ENCODE results near the gene TEX11.
"Not testable (repeated sequence)": the region's sequence is repeated elsewhere in the genome, so short reads cannot be mapped to it uniquely, and the experiment has no call there.

TEX11 gene

DNA sequence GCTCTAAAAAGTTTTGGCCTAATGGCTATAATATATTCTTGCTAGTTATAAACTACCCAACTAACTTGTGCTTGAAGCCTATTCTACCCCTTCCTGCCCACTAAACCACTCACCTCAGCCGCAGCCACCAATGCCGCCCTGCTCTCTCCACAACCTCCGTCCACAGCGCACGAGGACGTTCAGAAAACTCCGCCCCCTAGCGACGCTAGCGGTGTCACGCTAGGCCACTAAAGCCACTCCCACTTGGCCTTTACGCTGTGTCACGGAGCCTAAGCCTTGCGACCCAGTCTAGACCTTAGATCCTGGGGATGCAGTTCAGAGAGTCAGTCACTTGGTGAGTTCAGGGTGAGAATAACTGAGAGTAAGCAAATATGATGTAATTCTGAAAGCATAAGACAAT is at the start of gene TEX11:
TSS of gene TEX11 (minus strand) at position 171 of the 400 bp plus-strand sequence. CDS start 922 bp downstream, outside the sequence.
- DNase-seq = no peak

DNA sequence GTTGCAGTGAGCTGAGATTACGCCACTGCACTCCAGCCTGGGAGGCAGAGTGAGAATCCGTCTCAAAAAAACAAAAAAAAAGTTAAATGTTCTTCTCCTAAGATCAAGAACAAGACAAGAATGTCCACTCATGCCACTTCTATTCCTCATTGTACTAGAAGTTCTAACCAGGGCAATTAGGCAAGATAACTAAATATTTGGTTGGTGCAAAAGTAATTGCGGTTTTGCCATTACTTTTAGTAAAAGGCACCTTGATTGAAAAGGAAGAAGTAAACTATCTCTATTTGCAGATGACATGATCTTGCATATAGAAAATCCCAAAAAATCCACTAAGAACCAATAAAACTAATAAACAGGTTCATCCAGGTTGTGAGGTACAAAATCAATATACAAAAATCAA is 46.4 kb upstream of the TEX11 start:
- no peak for DNase-seq

DNA sequence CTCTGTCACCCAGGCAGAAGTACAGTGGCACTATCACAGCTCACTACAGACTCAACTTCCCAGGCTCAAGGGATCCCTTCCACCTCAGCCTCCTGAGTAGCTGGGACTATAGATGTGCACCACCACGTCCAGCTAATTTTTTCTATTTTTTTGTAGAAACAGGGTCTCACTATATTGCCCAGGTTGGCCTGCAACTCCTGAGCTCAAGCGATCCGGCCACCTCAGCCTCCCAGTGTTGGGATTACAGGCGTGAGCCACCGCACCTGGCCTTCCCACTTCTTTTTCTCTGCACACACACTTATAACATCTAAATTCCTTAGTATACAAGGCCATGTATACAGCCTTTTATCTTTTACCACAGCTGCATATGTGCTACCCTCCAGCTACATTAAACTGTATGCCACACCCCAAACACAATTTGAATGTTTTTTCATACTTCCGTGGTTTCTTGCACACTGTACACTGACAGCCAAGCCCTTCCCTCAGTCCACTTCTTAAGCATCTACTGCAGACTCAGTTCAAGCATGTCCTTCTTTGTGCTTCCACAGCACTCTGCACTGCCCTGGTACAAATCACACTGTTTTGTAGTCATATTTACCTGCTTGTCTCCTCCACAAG is 15.9 kb upstream of the TEX11 start:
- no peak for DNase-seq

DNA sequence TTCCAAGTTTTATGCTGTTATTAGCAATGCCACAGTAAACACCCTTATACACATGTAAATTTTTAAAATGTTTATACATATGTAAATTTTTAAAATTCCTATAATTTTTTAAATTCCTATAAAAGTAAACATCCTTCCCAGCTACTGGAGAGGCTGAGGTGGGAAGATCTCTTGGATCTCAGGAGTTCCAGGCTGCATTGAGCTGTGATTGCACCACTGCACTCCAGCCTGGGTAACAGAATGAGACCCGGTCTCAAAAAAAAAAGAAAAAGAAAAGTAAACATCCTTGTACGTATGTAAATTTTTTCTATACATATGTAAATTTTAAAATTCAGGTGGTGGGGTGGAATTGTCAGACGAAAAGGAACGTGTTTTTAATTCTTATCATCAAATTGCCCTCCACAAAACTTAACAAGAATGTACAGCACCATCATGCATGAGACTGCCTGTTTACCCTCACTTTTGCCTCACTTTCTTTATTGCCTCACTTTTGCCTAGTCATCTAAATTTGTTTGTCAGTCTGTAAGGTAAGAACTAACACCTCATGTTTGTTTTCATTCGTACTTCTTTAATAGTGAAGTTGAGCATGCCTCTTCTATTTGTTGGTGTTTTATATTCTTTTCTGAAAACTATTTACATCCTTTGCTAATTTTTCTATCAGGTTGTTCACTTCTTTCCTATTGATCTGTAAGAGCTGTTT is 14.4 kb upstream of the TEX11 start:
- DNase-seq = no peak

DNA sequence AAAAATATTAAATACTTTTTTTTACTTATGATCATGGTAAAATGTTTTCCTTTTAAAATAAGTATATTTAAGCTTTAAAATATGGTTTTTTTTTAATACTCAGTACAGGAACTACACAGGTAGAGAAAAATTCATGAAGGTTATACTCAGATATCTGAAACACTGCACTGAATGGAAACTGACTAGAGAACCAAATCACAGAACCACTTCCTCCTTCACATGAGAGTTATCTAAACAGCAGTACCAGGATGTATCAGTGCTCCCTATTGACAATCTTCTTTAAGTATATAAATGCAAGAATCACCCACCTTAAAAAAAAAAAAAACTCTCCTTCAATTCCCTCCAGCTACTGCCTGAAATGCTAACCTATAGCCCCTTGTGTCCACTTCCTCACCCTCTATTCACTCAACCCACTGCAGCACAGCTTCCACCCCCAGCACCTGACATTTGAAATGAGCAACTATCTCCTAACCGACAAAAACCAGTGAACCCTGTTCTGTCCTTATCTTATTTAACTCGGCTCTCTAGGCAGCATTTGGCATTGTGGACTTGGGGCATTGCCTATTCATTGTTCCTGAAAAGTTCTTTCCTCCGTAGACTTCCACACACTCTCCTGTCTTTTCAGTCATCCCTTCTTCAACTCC is 13.3 kb upstream of the TEX11 start:
- DNase-seq = no peak

DNA sequence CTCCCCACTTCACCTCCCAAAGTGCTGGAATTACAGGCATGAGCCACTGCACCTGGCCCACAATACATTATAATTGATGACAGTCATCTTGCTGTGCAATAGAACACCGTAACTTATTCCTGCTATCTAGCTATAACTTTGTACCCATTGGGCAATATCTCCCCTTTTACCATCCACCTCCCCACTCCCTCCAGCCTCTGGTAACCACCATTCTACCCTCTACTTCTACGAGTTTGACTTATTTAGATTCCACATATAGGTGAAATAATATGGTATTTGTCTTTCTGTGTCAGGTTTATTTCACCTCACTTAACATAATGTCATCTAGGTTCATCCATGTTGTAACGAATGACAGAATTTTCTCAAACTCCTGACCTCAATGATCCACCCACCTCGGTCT is 8.2 kb upstream of the TEX11 start:
- DNase-seq = no peak

DNA sequence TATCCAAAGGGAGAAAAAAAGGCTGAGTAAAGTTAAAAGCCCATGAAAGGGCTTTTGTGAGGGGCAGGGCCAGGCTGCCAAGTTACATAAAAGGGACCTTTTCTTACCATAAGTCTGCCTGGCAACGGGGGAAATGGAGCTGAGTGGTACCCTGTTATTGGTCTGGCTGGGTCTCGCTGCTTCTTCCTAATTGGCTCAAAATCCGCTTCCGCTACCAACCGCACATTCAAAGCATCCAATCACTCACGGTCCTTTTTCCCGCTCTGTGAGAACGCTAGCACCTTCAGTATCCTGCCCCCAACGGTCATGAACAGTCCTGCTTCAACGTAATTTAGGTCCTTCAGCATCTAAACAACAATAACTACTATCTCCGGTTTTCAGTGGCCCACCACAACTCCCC is 611 bp downstream of the TEX11 start:
- no peak for DNase-seq

DNA sequence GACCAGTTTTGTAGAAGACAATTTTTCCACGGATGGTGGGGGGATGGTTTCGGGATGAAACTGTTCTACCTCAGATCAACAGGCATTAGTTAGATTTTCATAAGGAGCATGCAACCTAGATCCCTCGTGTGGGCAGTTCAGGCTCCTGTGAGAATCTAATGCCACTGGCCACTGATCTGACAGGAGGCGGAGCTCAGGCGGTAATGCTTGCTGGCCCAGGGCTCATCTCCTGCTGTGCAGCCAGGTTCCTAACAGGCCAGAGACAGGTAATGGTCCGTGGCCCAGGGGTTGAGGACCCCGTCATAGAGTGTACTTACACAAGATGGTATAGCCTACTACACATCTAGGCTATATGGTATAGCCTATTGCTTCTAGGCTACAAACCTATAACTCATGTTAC is 7.0 kb downstream of the TEX11 start:
- DNase-seq = no peak

DNA sequence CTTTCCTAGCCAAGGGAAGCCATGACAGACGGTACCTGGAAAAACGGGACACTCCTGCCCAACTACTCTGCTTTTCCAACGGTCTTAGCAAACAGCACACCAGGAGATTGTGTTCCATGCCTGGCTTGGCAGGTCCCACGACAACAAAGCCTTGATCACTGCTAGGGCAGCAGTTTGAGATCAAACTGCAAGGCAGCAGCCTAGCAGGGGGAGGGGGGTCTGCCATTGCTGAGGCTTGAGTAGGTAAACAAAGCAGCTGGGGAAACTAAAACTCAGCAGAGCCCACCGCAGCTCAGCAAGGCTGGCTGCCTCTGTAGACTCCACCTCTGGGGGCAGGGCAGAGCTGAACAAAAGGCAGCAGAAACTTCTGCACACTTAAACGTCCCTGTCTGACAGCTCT is 18.1 kb downstream of the TEX11 start:
- not testable (repeated sequence) for DNase-seq

DNA sequence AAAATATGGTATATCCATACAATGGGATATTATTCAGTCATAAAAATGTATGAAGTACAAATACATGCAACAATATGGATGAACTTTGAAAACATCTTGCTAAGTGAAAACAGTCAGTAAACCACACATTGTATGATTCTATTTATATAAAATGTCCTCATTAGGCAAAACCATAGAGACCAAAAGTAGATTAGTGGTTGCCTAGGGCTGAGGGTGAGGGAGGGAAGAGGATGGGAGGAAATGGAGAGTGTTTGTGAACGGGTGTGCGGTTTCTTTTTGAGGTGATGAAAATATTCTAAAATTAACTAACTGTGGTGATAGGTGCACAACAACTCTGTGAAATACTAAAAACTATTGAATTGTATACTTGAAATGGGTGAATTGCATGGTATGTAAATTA is 29.6 kb downstream of the TEX11 start:
- no peak for DNase-seq

DNA sequence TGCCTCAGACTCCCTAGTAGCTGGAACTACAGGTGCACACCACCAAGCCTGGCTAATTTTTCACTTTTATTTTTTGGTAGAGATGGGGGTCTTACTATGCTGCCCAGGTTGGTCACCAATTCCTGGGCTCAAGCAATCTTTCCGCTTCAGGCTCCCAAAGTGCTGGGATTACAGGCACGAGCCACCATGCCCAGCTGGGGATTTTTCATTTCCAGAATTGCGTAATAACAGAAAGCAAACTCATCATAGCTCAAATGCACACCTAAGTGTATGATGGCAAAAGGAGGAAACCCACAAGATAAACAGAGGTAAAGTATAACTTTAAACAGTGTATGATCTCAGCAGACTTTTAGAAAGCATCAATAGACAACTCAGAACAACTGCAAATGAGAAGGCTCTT is 56.2 kb downstream of the TEX11 start:
- DNase-seq = no peak

DNA sequence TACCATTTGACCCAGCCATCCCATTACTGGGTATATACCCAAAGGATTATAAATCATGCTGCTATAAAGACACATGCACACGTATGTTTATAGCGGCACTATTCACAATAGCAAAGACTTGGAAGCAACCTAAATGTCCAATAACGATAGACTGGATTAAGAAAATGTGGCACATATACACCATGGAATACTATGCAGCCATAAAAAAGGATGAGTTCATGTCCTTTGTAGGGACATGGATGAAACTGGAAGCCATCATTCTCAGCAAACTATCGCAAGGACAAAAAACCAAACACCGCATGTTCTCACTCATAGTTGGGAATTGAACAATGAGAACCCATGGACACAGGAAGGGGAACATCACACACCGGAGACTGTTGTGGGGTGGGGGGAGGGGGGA is 64.4 kb downstream of the TEX11 start:
- not testable (repeated sequence) for DNase-seq

DNA sequence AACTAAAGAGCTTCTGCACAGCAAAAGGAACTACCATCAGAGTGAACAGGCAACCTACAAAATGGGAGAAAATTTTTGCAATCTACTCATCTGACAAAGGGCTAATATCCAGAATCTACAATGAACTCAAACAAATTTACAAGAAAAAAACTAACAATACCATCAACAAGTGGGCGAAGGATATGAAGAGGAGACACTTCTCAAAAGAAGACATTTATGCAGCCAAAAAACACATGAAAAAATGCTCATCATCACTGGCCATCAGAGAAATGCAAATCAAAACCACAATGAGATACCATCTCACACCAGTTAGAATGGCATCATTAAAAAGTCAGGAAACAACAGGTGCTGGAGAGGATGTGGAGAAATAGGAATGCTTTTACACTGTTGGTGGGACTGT is 64.9 kb downstream of the TEX11 start:
- DNase-seq = not testable (repeated sequence)

DNA sequence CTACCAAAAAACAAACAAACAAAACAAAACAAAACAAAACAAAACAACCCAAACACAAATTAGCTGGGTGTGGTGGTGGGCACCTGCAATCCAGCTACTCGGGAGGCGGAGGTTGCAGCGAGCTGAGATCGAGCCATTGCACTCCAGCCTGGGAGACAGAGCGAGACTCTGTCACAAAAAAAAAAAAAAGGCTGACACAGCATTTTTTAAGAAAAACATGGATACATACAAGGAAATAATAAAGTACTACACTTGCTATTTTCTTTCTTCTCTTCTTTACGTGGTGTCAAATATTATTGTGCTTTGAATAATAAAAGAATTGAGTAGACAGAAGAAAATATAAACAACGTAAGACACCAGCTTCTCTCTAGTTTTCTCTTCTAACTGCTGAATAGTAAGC is 73.9 kb downstream of the TEX11 start:
- DNase-seq = no peak

DNA sequence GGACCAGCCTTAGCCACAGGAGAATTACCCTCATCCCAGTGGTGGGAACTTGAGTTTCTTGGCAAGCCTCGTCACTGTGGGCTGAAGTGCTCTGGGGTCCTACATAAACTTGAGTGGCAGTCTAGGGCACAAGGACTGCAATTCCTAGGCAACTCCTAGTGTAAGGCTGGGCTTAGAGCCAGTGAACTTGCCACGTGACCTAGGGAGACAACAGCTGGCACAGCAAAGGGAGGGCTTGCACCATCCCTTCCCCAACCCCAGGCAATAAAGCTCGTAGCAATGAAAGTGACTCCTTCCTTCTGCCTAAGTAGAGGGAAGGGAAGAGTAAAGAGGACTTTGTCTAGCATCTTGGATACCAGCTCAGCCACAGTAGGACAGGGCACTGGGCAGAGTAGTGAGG is 81.8 kb downstream of the TEX11 start:
- DNase-seq = no peak

DNA sequence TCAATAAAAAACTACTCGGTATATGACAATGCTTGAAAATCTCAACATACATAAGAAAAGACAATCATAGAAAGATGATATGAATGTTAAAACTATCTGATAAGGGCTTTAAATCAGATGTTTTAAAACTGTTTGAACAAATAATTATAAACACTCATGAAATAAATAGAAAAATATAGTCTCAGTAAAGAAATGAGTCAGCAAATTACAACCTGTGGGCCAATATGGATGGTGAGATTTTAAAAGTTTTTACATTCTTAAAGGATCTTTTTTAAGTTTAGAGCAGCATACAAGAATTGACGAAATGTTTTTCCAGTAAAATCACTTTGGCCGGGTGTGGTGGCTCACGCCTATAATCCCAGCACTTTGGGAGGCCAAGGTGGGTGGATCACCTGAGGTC is 83.1 kb downstream of the TEX11 start:
- DNase-seq = no peak

DNA sequence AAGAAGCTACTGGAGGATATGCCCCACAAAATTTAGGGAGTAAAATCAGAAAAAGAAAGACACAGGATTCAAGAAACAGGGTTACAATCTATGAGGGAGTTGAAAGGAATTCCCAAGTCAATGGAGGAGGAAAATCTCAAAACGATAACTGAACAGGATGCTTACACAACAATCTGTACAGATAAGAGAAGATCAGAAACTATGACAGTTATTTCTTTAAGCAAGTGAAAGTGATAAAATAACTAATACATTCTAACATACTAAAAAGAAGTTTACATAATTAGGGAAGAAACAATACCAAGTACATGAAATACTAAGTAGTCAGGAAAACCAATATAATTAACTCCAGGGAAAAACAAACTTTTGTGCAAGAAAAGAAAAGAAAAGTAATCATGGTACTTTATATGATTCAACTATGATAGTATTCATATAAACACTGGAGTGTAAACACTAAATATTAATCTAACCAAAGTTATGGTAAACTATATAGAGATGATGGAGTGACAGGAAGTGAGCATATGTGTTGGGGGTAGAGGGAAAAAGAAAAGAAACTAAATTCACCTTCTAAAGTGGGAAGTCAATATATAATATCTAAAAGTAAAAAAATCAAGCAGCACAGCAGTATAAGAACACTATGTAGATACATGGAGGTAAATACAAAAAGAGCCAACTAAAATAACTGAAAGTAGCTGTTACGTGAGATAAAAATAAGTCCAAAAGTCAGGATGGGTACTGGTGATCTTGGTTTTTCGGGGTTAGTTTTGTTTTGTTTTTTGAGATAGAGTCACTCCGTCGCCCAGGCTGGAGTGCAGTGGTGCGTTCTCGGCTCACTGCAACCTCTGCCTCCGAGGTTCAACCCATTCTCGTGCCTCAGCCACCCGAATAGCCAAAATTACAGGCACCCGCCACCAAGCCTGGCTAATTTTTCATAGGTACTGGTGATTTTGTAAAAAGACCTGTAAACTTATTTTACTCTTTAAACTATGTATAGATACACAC is 99.3 kb downstream of the TEX11 start:
- DNase-seq = no peak

DNA sequence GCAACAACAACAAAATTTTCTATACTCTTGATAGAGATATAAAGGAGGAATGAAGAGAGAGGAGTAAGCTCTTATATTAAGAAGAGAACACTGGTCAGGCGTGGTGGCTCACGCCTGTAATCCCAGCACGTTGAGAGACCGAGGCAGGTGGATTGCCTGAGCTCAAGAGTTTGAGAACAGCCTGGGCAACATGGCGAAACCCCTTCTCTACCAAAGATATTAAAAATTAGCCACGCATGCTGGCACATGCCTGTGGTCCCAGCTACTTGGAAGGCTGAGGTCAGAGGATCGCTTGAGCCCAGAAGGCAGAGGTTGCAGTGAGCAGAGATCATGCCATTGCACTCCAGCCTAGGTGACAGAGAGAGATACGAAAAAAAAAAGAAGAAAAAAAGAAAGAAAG is 102.4 kb downstream of the TEX11 start:
- DNase-seq = no peak

DNA sequence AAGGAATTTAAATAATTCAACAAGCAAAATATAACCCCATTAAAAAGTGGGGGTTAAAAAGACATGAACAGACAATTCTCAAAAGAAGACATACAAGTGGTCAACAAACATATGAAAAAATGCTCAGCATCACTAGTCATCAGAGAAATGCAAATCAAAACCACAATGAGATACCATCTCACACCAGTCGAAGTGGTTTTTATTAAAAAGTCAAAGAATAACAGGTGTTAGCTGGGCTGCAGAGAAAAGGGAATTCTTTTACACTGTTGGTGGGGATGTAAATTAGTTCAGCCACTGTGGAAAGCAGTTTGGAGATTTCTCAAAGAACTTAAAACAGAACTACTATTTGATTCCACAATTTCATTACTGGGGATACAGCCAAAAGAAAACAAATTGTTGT is 111.8 kb downstream of the TEX11 start:
- not testable (repeated sequence) for DNase-seq

DNA sequence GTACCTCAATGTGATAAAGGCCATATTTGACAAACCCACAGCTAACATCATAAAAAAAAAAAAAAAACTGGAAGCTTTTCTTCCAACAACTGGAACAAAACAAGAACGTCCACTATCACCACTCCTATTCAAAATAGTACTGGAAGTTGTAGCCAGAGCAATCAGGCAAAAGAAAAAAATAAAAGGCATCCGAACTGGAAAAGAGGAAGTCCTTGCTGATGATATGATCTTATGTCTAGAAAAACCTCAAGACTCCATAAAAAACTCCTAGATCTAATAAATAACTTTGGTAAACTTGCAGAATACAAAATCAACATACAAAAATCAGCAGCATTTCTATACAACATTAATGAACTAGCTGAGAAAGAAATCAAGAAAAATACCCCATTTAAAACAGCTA is 134.3 kb downstream of the TEX11 start:
- DNase-seq = peak; percentile 9

DNA sequence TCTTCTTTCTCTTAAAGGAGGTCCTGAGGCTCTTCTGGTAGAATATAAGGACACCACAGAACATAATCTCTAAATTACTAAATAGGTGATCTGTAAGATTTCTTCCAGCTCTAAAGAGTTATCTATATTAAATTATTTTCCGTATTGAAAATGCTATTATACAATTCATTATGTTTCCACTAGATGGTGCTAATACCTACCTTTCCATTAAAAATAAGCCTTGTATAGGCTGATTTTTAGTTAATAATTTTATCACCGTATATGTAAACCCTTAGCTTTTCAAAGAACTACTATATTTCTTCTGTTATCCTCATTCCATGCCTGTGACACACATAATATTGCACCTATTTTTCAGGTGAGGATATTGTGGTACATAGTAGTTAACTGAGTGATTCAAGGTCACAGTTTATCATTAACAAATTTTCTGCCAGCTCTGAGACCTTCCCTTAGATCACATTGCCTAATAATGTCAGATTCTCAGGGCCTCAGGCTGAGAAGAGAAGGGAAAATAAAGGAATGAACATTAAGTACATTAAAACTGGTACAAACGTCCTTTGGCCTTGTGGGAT is 138.8 kb downstream of the TEX11 start:
- peak; percentile 26 for DNase-seq

DNA sequence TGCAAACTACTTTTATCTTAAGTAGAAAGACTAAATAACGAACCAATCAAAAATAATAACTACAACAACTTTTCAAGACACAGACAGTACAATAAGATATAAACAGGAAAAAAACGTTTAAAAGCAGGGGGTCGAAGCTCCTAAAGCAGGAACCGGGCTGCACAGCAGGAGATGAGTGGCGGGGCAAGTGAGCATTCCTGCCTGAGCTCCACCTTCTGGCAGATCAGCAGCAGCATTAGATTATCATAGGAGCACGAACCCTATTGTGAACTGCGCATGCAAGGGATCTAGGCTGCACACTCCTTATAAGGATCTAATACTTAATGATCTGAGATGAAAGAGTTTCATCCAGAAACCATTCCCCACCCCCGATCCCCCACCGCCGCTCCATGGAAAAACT is 146.2 kb downstream of the TEX11 start:
- DNase-seq = no peak

DNA sequence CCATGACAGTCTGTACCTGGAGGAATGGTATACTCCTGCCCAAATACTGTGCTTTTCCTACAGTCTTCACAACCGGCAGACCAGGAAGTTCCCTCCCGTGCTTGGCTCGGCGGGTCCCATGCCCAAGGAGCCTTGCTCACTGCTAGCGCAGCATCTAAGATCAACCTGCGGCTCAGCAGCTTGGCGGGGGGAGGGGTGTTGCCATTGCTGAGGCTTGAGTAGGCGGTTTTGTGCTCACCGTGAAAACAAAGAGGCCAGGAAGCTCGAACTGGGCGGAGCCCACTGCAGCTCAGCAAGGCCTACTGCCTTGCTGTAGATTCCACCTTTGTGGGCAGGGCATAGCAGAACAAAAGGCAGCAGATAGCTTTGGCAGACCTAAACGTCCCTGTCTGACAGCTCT is 152.7 kb downstream of the TEX11 start:
- no peak for DNase-seq

Measured in hematopoietic multipotent progenitor cell treated with erythropoietin and hydrocortisone succinate and interleukin-3 and kit ligand, for 6 days (in vitro differentiated cells).